ENCODE measurements around the gene DAPK2. TPM values are rescaled to one million over a fixed set of nuclear protein-coding genes. Genes with fewer than 3 reads are reported as not detected.

The DAPK2 gene
- 100 to 1,000 TPM in 1 of 4 donors, 10 to 100 TPM in 3; 15.5 to 112 (median 57.5) TPM for total RNA-seq

- TF ChIP-seq CTCF (IDR thresholded peaks at IDR 0.05; ENCODE audit: low read depth), result no peak
Observed at GRCh38 chr15:64046421-64047153, at the start of gene DAPK2. TSS of gene DAPK2 (minus strand) at chr15:64046485. CDS start at chr15:64040261, 6,224 bp downstream.

GRCh38 chr15:64095431-64095794 lies 49.1 kb upstream of the DAPK2 start:
- TF ChIP-seq CTCF (IDR thresholded peaks at IDR 0.05; ENCODE audit: low read depth), result no peak

- no peak for TF ChIP-seq CTCF (IDR thresholded peaks at IDR 0.05; ENCODE audit: low read depth)
Observed at GRCh38 chr15:64093627-64094417, 47.5 kb upstream of the DAPK2 start, which contains the start of gene CIAO2A. TSS of gene CIAO2A (minus strand) at chr15:64093838. CDS start at chr15:64093768, 70 bp downstream.

GRCh38 chr15:64092864-64093626 lies 46.8 kb upstream of the DAPK2 start:
- TF ChIP-seq CTCF (IDR thresholded peaks at IDR 0.05; ENCODE audit: low read depth), result no peak

- TF ChIP-seq CTCF (IDR thresholded peaks at IDR 0.05; ENCODE audit: low read depth), result no peak
Observed at GRCh38 chr15:64092075-64092820, 46.0 kb upstream of the DAPK2 start.

- TF ChIP-seq CTCF (IDR thresholded peaks at IDR 0.05; ENCODE audit: low read depth), result no peak
Observed at GRCh38 chr15:64090527-64090926, 44.2 kb upstream of the DAPK2 start.
